Prostate gland (tissue), 2 donors: ENCODE data around the gene AMDHD1.

Experiments
- POLR2A ChIP-seq: fragments of 450-650 bp; IDR thresholded peaks from one replicate; pipeline ENCODE4 v1.6.1; 2016; ENCODE audit warnings: antibody characterized with exemption, mild to moderate bottlenecking
- POLR2AphosphoS5 ChIP-seq: sonication (generic); formaldehyde crosslinking; IDR thresholded peaks from one replicate; pipeline ENCODE4 v1.6.1; 2017; ENCODE audit warnings: antibody characterized with exemption
- TF ChIP-seq, protein P1 (sequence below), 4 experiments: fragments of 200-600 bp in 2 of 4; fragments of 450-650 bp in 2 of 4; sonication (generic) in 2 of 4; IDR thresholded peaks; 1 replicate in 3 of 4; 2 replicates in 1 of 4; pipeline ENCODE4 v1.5.1; 2016 to 2019; ENCODE audit warnings: antibody characterized with exemption in 4 of 4, mild to moderate bottlenecking in 2 of 4, moderate library complexity in 2 of 4

DNA sequence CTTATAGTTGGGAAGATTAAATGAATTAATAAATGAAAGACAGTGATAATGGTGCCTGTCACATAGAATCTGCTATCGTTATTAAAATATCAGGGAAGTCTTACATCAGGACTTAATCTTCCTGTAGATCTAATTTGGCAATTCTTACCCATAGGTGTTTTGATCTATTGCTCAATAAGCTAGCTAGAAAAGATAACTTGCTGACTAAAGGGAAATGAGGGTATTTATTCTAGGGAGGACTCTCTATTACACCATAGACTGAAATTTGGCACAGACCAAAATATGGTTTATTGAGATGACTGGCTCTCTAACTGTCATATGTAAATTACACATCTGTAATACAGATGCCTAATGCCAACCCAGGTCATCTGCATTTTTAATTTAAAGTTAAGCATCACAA lies 41.6 kb downstream of the AMDHD1 start:
- TF ChIP-seq POLR2A (no peak), POLR2AphosphoS5 (no peak)
- TF ChIP-seq, protein P1, sequence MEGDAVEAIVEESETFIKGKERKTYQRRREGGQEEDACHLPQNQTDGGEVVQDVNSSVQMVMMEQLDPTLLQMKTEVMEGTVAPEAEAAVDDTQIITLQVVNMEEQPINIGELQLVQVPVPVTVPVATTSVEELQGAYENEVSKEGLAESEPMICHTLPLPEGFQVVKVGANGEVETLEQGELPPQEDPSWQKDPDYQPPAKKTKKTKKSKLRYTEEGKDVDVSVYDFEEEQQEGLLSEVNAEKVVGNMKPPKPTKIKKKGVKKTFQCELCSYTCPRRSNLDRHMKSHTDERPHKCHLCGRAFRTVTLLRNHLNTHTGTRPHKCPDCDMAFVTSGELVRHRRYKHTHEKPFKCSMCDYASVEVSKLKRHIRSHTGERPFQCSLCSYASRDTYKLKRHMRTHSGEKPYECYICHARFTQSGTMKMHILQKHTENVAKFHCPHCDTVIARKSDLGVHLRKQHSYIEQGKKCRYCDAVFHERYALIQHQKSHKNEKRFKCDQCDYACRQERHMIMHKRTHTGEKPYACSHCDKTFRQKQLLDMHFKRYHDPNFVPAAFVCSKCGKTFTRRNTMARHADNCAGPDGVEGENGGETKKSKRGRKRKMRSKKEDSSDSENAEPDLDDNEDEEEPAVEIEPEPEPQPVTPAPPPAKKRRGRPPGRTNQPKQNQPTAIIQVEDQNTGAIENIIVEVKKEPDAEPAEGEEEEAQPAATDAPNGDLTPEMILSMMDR (IDR thresholded peaks at IDR 0.05): no peak
